Endothelial cell of umbilical vein (primary cell): ENCODE data around the gene SPARC. TPM values are rescaled to one million over a fixed set of nuclear protein-coding genes. Genes with fewer than 3 reads are reported as not detected.

ENCODE experiments used
- BruUV-seq: library from RNA; stranded (reverse); fragments of 400-500 nt; replicated peaks from 2 replicates; lab custom pipeline; 2021; lab: Mats Ljungman, UMichigan
- CTCF ChIA-PET: fragments of 300-600, 350-600 bp; sonication (Branson Sonifier 250); formaldehyde crosslinking; loops from one replicate; lab custom pipeline; 2021; ENCODE audit warnings: antibody characterized with exemption, inconsistent platforms; lab: Charles Lee
- POLR2A ChIA-PET: fragments of 300-600, 350-600 bp; sonication (Branson Sonifier 250); formaldehyde crosslinking; loops from one replicate; lab custom pipeline; 2021; ENCODE audit warnings: antibody characterized with exemption, inconsistent platforms; lab: Charles Lee
- DNase-seq: peaks from one replicate; pipeline ENCODE4 v3.0.0-alpha.2; 2011; ENCODE audit warnings: low read depth, low spot score
- FAIRE-seq: peaks from 2 replicates; lab custom pipeline; 2011; peaks lifted over from hg19 to GRCh38; lab: Jason Lieb, UNC
- H2AFZ ChIP-seq: 2 replicates; pipeline ENCODE4 v1.6.0; 2012; ENCODE audit warnings: low read depth, low read length, control low read depth, inconsistent platforms
- H3K27ac ChIP-seq: 2 replicates; pipeline ENCODE4 v1.5.1; 2011; ENCODE audit warnings: low read depth, mild to moderate bottlenecking, control low read depth, low read length, moderate library complexity; ENCODE audit not compliant: insufficient read depth
- H3K27me3 ChIP-seq, 2 experiments: 2 replicates each; pipeline versions ENCODE4 v1.6.0 to v1.6.1; 2011; ENCODE audit warnings: low read length in 2 of 2, mixed read lengths in 1 of 2; ENCODE audit not compliant: control insufficient read depth in 2 of 2, insufficient read depth in 2 of 2
- H3K36me3 ChIP-seq, 2 experiments: 2 replicates in 1 of 2; 3 replicates in 1 of 2; pipeline ENCODE4 v1.5.1; 2011; ENCODE audit warnings: low read length in 2 of 2, mild to moderate bottlenecking in 1 of 2, moderate library complexity in 1 of 2; ENCODE audit not compliant: control insufficient read depth in 2 of 2, insufficient read depth in 2 of 2; ENCODE audit errors: extremely low read depth in 1 of 2
- H3K4me1 ChIP-seq: 3 replicates; pipeline ENCODE4 v1.5.1; 2011; ENCODE audit warnings: mild to moderate bottlenecking, low read length; ENCODE audit not compliant: control insufficient read depth, insufficient read depth; ENCODE audit errors: extremely low read depth
- H3K4me2 ChIP-seq: 2 replicates; pipeline ENCODE4 v1.6.1; 2011; ENCODE audit warnings: low read length, control low read depth, mixed read lengths; ENCODE audit not compliant: insufficient read depth
- H3K4me3 ChIP-seq, 3 experiments: fragments of 200-600 bp in 1 of 3; sonication (generic), shearing (Covaris generic) in 1 of 3; replicated peaks in 1 of 3; 2 replicates each; pipeline ENCODE4 v1.5.1; 2011 to 2016; ENCODE audit warnings: control low read depth in 3 of 3, low read length in 3 of 3, mild to moderate bottlenecking in 2 of 3, inconsistent platforms in 1 of 3, low read depth in 1 of 3, moderate library complexity in 1 of 3; ENCODE audit not compliant: insufficient read depth in 1 of 3
- H3K79me2 ChIP-seq: 2 replicates; pipeline ENCODE4 v1.6.0; 2012; ENCODE audit warnings: low read length, inconsistent platforms; ENCODE audit not compliant: control insufficient read depth, insufficient read depth
- H3K9ac ChIP-seq: replicated peaks from 2 replicates; pipeline ENCODE3; 2011; ENCODE audit warnings: low read length, control low read depth; ENCODE audit not compliant: insufficient read depth; ENCODE audit errors: extremely low read depth
- H3K9me1 ChIP-seq: replicated peaks from 3 replicates; pipeline ENCODE4 v1.6.0; 2011; ENCODE audit warnings: mild to moderate bottlenecking, low read length; ENCODE audit not compliant: control insufficient read depth, insufficient read depth; ENCODE audit errors: extremely low read depth
- H3K9me3 ChIP-seq: replicated peaks from 2 replicates; pipeline ENCODE4 v1.5.1; 2012; ENCODE audit warnings: low read length, inconsistent platforms; ENCODE audit not compliant: control insufficient read depth, insufficient read depth
- H4K20me1 ChIP-seq: replicated peaks from 2 replicates; pipeline ENCODE3; 2011; ENCODE audit warnings: mild to moderate bottlenecking, low read length; ENCODE audit not compliant: control insufficient read depth, insufficient read depth; ENCODE audit errors: extremely low read depth
- EZH2 ChIP-seq: IDR thresholded peaks from 2 replicates; pipeline ENCODE4 v1.6.1; 2012; ENCODE audit warnings: borderline replicate concordance, low read depth, mild to moderate bottlenecking, moderate library complexity, low read length, inconsistent platforms; ENCODE audit not compliant: severe bottlenecking
- FOS ChIP-seq: IDR thresholded peaks from 2 replicates; pipeline ENCODE4 v1.6.1; 2011; ENCODE audit warnings: mild to moderate bottlenecking, low read length, moderate library complexity, borderline replicate concordance; ENCODE audit not compliant: insufficient read depth
- GATA2 ChIP-seq: IDR thresholded peaks from 2 replicates; pipeline ENCODE4 v1.7.0; 2011; ENCODE audit warnings: low read depth, mild to moderate bottlenecking, moderate library complexity, mixed read lengths, low read length; ENCODE audit not compliant: insufficient read length, insufficient read depth
- JUN ChIP-seq: IDR thresholded peaks from 2 replicates; pipeline ENCODE4 v1.6.1; 2011; ENCODE audit warnings: borderline replicate concordance, low read depth; ENCODE audit not compliant: insufficient read length, insufficient read depth
- MYC ChIP-seq: IDR thresholded peaks from one replicate; pipeline ENCODE4 v1.6.1; 2011; ENCODE audit warnings: mild to moderate bottlenecking, low read depth, low read length
- POLR2A ChIP-seq: IDR thresholded peaks from 2 replicates; pipeline ENCODE4 v1.6.1; 2012; ENCODE audit warnings: low read depth, mild to moderate bottlenecking, control low read depth, low read length
- POLR2AphosphoS5 ChIP-seq: IDR thresholded peaks from 2 replicates; pipeline ENCODE4 v1.6.1; 2012; ENCODE audit warnings: low read depth, mild to moderate bottlenecking, control low read depth, low read length, moderate library complexity; ENCODE audit not compliant: insufficient read depth
- dilution Hi-C: fragments of 300-500 bp; cut with MboI; formaldehyde crosslinking; loops from one replicate; pipeline ENCODE4 v1.15.0; 2019; ENCODE audit warnings: low sequenced_read_pairs; ENCODE audit not compliant: extremely low pct_ligation_motif_present
- intact Hi-C: fragments of 100-400 bp; cut with micrococcal nuclease; formaldehyde crosslinking; loops from one replicate; pipeline ENCODE4 v1.10.0; 2022
- polyA plus RNA-seq, 4 experiments: library from polyadenylated mRNA; depleted of rRNA in 3 of 4; stranded (reverse) in 3 of 4; unstranded in 1 of 4; fragments of >200 nt; gene quantifications; 2 replicates each; pipeline versions ENCODE4 v1.2.1 to v1.2.3, GENCODE V29; 2011 to 2012; ENCODE audit warnings: missing spikeins in 1 of 4
- total RNA-seq: library from RNA; stranded (reverse); gene quantifications from 2 replicates; pipeline ENCODE4 v1.2.3, GENCODE V29; 2021
- TF ChIP-seq, protein P1 (sequence below): IDR thresholded peaks from 2 replicates; pipeline ENCODE4 v1.6.1; 2011; ENCODE audit not compliant: insufficient read depth, insufficient read length
- TF ChIP-seq, protein P2 (sequence below), 2 donors: IDR thresholded peaks; 1 replicate in 1 of 2; 2 replicates in 1 of 2; pipeline ENCODE4 v1.5.1; 2011; ENCODE audit warnings: low read length in 2 of 2, mild to moderate bottlenecking in 2 of 2, moderate library complexity in 2 of 2, control low read depth in 1 of 2, inconsistent platforms in 1 of 2, low read depth in 1 of 2; ENCODE audit not compliant: insufficient read depth in 1 of 2; ENCODE audit errors: extremely low read depth in 1 of 2

Gene SPARC
- total and polyA plus RNA-seq, 2 donors (not counting 3 experiments of a cell fraction or from before 2014, with no cell fraction given): 2,962 to 3,114 TPM

DNA sequence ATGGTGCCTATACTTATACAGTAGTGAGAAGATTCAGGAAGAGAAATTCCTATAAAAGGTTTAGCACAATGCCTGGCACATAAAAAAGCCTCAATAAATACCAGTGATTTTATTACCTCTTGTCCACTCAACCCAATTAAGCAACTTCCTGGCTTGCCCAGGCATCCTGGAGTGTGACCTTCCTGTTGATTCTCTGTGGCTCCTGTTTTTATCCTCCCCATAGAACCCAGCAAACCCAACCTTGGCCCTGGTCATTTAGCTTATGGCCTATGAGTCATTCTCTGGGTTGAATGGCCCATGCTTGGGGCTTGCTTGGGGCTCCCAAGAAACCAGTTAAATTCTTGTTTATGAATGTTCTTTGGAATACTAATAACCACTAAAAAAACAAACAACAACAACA is 21.4 kb upstream of the SPARC start:
- Histone ChIP-seq H4K20me1 (no peaks in the 10 kb centered on the region), H3K79me2 (no peaks in the 10 kb centered on the region), H3K4me1 (peaks cover 13% of the 10 kb centered on the region), H3K4me3 (no peak overlapping the region), H3K9me3 (no peaks in the 10 kb centered on the region), H3K36me3 (no peaks in the 10 kb centered on the region), H3K4me2 (peak overlapping the region; percentile 17), H3K9me1 (no peaks in the 10 kb centered on the region), H3K9ac (no peak overlapping the region), H3K27me3 (no peaks in the 10 kb centered on the region), H2AFZ (no peak overlapping the region), H3K27ac (no peak overlapping the region)
- dilution Hi-C loops (no loop called here), intact Hi-C loops (no loop called here)
- CTCF ChIA-PET: interaction anchor here (0.7 to 3.4 kb wide), 6 partner anchors 8 to 56 kb away, joined by 3 to 21 read pairs (median 4); partner anchors contain the start of gene SPARC
- DNase-seq: peak; percentile 39
- BruUV-seq: no TSS peak
- FAIRE-seq: peak; percentile 87
- TF ChIP-seq FOS (peak; percentile 64), JUN (peak; percentile 28), GATA2 (no peak)
- POLR2A ChIA-PET: no interaction called here

GRCh38 chr5:151707567-151707966 is 20.9 kb upstream of the SPARC start:
- Histone ChIP-seq H4K20me1 (no peaks in the 10 kb centered on the region), H3K36me3 (no peaks in the 10 kb centered on the region), H3K4me1 (peaks cover 13% of the 10 kb centered on the region), H3K9me3 (no peaks in the 10 kb centered on the region), H3K79me2 (no peaks in the 10 kb centered on the region), H3K9me1 (no peaks in the 10 kb centered on the region), H3K4me2 (no peak overlapping the region), H2AFZ (no peak overlapping the region), H3K9ac (no peak overlapping the region), H3K4me3 (no peak overlapping the region), H3K27me3 (no peaks in the 10 kb centered on the region), H3K27ac (no peak overlapping the region)
- ChIA-PET CTCF (interaction anchor here (0.7 to 3.4 kb wide), 7 partner anchors 9 to 49 kb away, joined by 3 to 21 read pairs (median 3); partner anchors contain the start of gene SPARC), POLR2A (interaction anchor here (0.7 to 1.2 kb wide), 2 partner anchors 21 to 25 kb away, joined by 4 to 6 read pairs; partner anchors contain the start of gene SPARC)
- dilution Hi-C loops (no loop called here), intact Hi-C loops (loop anchor here (1.0 kb wide), 1 partner anchor 8 kb away; no protein-coding TSS in a partner anchor)
- DNase-seq (no peak), FAIRE-seq (no peak)
- TF ChIP-seq, protein P1, sequence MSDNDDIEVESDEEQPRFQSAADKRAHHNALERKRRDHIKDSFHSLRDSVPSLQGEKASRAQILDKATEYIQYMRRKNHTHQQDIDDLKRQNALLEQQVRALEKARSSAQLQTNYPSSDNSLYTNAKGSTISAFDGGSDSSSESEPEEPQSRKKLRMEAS: no peak
- TF ChIP-seq POLR2AphosphoS5 (no peak), GATA2 (no peak), POLR2A (no peak), EZH2 (no peak), MYC (no peak), FOS (no peak), JUN (no peak)
- TF ChIP-seq, protein P2, sequence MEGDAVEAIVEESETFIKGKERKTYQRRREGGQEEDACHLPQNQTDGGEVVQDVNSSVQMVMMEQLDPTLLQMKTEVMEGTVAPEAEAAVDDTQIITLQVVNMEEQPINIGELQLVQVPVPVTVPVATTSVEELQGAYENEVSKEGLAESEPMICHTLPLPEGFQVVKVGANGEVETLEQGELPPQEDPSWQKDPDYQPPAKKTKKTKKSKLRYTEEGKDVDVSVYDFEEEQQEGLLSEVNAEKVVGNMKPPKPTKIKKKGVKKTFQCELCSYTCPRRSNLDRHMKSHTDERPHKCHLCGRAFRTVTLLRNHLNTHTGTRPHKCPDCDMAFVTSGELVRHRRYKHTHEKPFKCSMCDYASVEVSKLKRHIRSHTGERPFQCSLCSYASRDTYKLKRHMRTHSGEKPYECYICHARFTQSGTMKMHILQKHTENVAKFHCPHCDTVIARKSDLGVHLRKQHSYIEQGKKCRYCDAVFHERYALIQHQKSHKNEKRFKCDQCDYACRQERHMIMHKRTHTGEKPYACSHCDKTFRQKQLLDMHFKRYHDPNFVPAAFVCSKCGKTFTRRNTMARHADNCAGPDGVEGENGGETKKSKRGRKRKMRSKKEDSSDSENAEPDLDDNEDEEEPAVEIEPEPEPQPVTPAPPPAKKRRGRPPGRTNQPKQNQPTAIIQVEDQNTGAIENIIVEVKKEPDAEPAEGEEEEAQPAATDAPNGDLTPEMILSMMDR (IDR thresholded peaks at IDR 0.05; ENCODE audit: extremely low read depth in 1 of 2, insufficient read depth in 1 of 2, low read depth in 1 of 2, low read length in 2 of 2): no peak
- no TSS peak for BruUV-seq
